Activated CD4-positive, alpha-beta T cell treated with anti-CD3 and anti-CD28 coated beads for 1 hour (primary cell): ENCODE data around the gene SCN10A.

ENCODE experiments used
- DNase-seq: peaks from one replicate; pipeline ENCODE4 v3.0.0-alpha.2; 2020

SCN10A gene

DNA sequence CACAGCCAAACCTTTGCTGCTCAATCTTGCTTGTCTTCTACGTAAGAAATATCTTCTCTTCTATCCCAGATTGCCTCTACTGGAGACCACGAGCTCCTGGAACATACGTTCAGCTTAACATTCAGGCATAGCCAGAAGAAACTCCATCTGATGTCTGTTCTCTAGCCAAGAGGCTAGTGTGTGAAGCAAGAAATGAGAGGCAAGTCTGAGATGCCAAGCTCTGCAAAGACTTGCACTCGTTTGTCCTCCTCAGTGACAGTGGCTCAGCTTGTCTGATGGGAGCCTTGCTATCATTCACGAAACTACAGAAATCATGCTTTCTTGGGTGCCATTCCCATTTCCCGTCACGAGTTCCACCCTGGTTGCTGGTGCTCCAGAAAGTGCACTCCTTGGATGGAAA, at the start of gene SCN10A:
TSS of gene SCN10A (minus strand) at position 192 of the 400 bp plus-strand sequence. CDS start 22,207 bp downstream, outside the sequence.
- no peak for DNase-seq

DNA sequence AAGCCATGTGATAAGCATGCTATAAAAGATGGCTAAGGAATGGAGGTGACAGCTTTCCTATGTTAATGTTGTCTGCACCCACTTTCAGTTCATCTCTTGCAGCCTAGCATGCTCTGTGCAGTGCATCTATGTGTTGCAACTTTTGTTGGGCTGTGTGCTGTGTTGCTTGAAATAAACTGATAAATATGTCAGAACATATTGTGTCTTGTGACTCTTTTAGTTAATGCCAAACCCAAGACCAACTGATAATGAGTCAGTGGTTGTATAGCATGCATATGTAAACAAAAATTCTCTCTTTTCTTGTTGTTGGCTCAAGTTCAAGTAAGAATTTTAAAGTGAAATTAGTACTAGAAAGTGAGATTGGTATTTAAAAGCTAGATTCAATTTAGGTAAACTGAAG, 37.0 kb upstream of the SCN10A start:
- DNase-seq: no peak

DNA sequence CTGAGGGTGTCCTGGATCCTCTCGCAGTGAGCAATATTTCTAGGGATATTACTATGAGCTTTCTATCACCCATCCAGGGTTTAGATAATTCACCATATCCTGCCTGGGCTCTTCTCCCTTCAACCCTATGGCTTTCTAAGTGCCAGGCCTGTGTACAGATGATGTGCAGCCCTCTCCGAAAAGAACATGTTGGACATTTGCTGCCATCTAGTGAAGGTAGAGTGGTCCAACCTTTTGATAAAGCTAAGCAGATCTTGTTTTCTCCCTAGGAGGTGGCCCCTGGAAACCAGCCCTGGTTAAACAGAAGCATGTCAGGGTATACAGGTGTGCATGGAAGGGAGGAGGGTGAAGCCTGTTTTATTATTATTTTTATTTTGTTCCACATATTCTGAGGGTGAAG, 27.9 kb upstream of the SCN10A start:
- no peak for DNase-seq

DNA sequence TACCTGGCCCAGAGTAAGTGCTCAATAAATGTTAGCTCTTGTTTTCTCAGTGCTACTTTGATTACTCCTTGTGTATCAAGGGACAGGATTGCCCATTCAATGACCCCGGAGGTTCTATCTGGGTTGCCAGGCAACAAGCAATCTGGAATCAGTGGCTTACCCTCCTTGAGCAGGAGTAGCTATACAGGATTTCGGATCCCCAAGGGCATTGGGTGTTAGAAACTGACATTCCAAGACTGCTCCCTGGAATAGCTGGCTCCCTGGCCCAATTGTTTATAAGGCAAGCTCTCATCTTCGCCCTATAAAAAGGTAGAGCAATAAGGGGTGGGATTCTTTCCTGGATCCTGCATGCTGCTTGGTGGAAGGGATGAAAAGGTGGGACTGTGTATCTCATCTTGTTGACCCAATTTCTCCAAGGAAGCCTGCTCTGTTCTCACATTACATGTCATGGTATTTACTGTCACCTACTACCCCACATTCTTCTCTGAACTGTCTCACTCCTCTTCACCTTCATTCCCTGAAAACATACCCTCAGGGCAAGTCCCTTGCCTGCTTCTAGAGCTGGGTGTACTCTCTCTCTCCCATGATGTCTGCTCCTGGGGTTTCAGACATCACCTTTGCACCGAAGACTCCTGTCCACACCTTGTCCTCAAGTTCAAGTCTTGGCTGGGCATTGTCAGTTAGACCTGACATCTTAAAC, 26.4 kb upstream of the SCN10A start:
- no peak for DNase-seq

DNA sequence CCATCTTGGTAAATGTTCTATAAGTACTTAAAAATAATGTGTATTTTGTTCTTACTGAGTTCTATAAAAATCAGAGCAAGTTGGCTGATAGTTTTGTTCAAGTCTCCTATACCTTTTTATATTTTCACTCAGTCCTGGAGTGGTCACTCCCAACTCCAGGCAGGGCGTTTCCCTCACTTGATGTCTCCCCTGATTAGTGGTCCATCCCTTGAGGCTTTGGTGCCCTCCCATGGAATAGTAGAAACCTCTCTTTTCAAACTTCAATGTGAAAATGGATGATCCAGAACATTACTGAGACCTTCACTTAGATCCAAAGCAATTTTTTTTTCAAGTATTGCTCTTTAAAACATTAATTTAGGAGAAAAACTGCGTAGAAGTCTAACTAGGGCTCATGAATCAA, 25.0 kb upstream of the SCN10A start:
- no peak for DNase-seq

DNA sequence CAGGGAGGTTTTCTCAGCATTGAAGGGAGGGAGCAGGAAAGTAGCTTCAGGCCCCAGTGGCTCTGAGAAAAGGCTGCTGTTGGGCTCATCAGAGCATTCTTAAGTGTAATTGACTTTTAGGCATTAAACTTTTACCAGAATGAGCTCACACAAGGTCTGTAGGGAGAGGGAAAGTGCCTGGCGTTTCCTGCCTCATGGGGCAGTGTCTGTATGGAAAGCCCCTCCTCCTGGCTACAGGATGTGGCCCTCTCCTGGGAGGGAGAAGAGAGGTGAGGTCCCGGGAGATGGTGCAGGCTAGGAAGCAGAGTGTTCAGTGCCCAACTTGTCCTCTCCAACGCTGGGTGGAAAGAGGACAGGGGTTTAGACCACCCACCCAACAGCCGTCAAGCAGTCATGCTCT, 21.3 kb upstream of the SCN10A start:
- DNase-seq: no peak

DNA sequence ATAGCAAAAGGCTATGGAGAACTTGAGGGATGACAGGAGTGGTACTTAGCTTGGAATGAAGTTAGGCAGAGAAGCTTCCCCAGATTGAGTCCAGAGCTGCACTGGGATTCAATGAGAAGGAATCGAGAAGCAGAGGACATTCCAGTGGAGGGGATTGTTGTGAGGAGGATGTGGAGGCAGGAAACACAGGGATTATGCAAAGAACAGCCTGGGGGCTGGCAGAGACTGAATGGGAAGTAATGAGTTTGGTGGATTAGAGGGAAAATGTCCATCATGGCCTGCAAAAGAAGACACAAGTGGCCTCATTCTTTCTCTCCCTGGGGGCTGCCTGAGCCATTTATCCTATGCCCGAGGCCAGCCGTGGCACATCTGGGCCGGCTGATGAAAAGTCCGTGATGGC, 20.5 kb upstream of the SCN10A start:
- no peak for DNase-seq

DNA sequence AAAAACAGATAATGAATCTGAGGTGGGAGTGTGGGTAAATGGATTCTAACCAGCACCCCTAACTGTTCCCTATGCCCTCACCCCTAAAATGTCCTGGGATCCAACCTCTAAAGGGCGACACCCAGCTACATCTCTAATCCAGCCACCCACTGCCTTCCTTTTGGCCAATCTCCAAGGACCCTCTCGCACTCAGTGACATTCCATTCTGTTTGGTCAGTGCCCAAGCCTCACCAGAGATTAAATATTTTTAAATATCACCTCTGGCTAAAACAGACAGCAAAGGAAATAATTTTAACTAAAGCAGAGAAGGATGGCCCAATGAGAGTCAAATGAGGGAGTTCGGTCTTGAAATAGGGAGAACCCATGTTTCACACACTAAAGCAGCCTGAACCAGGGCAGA, 19.9 kb upstream of the SCN10A start:
- DNase-seq: no peak

DNA sequence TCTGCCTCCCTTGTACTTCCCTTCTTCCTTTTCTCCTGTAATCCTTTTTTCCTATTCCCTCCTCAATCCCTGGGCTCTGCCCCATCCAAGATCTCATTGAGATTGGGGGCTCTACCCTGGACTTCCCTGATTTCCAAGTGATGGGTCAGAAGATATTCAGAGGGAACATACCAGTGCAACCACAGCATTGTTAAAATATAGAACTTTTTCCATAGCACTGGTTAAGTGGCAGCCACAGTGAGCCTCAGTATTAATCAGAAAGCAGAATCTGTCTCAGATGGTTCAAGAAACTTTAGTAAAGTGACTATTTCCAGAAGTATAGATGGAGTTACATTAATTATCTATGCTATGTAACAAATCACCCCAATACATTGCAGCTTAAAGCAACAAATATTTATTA, 18.7 kb upstream of the SCN10A start:
- DNase-seq: no peak

DNA sequence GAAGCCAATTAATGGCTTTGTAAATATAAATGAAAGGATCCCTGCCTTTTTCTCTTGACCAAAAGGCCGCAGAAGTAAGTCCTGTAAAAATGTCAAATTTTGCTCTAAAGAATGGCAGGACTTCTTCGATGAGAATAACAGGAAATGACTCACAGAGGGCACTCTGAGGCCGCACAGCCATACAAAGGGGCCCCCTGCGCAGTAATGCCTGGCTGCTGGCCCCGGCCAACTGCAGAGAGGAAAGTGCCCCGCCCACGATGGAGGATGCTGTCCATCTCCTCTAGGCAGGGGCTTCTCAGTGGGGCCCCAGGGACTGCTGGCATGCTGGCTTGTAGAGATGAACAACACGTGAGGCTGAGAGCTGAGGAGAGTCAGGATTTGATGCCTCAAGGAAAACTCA, 18.1 kb upstream of the SCN10A start:
- DNase-seq: no peak

DNA sequence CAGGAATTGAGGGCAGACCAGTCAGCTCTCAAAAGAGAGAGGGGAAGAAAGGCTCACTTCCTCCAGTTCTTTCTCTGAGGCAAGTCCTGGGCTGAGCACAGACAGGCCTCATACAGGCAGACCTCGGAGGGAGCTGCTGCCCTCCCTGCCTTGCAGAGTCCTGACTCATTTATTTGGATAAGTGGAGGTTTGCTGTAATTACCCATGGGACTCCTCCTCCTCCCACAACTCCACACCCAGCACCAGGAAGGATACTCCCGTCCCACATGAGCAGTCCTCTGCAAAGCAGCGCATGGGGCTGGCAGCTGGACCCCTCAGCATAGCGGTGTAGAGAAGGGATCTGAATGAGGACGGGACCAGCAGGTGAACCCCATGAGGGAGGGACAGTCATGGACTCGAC, 13.4 kb upstream of the SCN10A start:
- DNase-seq: no peak

DNA sequence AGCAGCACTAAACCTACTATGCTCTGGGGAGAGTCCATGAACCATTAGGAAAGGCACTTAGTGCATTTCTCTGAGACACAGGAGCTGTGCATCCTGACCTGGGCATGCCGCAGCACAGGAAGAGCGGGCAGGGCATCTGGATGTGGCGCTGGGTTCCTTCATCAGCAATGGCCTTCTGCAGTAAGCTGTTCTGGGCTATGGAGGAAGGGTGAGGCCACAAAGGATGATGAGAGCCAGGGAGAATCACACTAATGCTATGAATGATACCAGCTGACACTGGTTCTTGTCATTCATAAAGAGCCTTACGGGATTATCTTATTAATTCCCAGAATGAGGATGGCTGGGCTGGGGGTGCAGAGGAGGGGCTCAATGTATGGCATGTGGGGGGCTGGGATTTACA, 12.7 kb upstream of the SCN10A start:
- no peak for DNase-seq

DNA sequence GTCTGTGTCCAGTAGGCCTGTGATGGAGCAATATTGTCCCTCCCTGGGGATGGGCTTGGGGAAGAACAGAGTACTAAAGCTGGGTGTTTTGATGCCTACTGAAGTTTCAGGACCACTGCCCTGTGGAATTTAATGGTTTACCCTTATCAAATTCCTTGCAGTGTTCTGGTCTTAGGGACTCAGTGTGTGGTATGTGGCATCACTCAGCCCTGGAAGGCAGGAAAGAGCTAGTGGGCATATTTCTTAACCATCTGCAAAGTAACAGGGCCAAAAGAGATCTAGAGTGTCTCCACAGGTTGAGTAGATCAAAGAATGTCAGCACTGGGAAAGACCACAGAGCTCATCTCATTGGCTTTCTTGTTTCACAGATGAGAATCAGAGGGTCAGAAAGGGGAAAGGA, 11.8 kb upstream of the SCN10A start:
- DNase-seq: no peak

DNA sequence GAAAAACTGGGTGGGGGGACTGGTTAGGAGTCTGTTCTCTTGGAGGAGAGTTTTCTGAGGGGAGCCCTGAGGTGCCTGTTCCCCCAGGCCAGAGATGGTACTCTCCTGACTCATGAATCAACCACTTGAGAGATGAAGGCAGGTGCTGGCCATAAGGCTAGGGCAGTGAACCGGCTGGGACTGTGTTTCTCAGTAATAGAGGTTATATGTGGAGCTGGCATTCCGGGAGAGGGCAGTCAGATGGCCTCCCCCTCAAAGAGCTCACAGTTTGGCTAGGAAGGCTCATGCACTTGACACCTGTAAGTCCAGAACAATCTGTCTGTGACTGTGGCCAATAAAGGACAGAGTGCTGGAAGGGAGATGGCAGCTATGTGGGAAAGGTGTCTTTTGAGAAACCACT, 10.0 kb upstream of the SCN10A start:
- DNase-seq: no peak

DNA sequence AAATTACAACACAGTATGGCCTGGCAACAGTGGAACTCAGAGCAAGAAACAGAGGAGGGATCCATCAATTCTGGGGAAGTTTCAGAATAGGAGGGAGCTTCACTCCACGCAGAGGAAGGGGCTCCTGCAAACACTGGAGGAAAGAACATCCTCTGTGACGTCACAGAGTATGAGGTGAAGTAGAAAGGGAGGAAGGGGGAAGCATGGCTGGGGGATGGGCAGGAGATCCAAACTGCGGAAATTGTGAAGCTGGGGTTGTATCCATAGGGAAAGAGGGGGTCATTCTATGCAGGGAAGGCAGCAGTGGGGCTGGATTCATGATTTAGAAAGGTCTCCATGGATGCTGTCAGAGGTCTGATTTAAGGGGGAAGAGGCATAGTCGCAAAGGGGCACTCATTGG, 8.3 kb upstream of the SCN10A start:
- no peak for DNase-seq

DNA sequence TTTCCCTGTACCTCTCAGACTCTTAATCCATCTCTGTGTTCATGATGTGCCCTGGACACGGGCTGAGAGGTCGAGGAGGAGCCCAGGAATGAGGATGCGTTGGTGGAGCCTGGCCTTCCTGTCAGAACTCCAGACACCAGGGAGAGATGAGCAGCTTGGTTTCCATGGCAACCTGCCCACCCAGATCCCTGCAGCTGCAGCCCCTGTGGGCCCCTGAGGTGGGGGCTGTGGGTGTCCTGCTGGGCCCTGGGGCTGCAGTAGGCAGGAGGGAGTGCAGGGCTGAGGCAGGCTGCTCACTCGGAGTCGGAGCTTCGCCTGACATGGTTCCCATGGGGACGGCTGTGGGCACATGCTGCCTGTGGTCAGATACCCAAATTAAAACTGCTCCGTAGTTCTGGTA, 7.7 kb upstream of the SCN10A start:
- no peak for DNase-seq

DNA sequence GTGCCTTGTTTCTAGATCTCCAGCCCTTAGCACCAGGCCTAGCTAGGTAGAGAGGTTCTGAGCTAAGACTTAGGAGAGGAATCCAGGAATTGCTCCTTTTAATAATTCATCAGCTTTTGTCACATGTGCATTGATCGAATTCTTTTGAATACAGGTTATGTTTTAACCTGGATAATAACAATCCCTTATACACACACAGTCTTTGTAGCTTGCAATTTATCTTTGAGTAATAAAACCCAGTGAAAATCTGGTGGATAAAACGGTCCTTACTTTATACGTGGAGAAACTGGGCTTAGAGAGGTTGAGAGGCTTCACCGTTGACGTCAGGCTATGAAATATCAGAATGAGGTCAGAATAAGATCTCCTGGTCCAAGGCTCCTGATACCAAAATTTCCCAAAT, 7.2 kb upstream of the SCN10A start:
- no peak for DNase-seq

DNA sequence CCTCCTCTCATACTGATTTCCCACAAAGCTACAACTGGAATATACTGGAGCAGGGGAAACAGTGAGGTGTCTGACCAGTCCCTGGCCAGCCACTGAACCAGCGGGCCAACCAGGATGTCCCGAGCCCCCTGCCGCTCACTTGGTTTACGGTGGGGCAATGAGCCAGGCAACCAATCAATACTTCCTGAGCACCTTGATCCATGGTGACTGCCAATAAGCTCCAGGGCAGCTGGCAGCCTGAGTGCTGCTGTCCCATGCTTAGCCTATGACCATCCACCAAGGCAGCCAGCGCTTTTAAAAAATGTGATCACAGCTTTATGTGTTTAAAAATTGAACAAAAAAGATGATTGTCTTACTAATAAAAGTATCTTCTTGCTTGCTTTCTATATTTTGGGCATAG, 4.2 kb downstream of the SCN10A start:
- no peak for DNase-seq

DNA sequence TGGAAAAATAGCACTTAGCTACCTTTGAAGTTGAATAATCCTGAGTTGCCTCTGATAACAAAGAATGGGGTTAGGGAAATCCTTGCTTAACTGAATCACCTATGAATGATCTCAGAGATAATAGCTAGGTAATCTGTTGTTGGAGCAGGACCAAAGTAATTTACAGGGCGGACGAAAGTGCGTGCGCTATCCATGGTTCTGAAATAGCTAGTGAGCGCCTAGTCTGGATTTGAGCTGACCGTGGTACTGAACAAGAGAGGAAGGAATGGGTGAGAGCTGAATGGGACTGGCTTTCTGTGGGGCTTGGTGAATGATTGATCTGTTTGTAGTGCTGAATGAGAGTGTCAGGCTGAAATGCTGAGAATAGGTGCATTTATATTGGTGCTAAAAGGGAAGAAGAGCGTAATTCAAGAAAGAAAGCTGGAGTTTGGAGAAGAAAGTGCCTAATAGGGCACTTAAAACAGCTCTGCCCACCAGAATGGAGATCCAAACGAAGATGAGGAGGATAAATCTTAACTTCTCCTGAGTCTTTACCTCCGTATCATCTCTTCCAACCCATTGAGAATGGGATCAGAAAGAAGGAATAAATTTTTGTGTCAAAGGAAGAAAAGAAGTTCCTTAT, 10.1 kb downstream of the SCN10A start:
- no peak for DNase-seq

DNA sequence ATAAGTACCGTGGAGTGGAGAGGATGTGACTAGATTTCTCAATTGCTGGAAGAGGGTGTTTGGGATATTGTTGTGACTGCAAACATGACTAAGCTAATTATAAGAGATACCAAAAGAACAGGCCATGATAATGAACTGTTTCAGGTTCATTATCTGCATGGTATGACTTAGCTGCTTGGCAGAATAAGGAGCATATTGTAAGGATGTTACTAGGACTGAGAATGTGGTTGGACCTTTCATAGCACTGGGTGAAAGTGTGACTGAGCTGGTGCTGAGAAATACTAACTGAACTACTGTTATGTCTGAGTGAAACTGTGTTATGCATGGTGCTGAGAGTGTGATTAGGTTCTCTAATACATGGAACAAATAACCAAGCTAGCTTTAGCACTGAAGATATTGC, 11.0 kb downstream of the SCN10A start:
- no peak for DNase-seq

DNA sequence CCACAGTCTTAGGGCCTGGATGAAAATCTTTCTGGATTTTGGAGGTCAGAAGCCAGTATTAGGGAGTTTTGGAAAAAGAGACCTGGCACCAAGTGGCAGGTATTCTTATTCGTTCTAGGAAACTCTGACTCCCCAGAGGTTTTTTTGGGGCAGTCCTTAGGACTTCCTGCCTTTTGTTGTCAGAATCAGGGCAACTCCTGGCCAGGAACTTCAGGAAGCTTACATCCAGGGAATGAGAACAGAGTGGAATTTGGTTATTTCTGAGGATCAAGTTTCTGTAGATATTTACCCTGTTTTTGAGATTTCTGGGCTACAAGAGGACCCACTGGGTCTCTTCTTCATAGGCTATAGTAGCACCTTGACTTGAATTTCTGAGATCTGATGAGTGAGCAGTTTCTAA, 15.5 kb downstream of the SCN10A start:
- no peak for DNase-seq

DNA sequence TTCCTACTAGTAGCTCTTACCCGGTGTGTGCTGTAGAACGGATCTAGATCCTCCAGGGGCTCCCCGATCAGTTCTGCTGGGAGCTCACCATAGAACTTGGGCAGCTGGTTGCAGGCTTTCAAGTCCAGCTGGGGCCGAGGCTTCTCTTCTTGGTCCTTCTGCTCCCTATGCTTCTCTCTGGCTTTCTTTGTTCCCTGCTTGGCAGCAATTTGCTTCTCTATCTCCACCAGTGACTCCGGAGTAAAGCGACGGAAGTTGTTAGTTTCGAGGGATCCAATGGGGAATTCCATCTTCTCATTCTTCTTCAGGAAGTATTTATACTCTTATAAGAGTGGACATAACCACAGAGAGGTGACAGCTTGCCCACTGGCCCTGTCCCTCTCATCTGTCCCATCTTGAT, 22.3 kb downstream of the SCN10A start:
- DNase-seq: no peak

DNA sequence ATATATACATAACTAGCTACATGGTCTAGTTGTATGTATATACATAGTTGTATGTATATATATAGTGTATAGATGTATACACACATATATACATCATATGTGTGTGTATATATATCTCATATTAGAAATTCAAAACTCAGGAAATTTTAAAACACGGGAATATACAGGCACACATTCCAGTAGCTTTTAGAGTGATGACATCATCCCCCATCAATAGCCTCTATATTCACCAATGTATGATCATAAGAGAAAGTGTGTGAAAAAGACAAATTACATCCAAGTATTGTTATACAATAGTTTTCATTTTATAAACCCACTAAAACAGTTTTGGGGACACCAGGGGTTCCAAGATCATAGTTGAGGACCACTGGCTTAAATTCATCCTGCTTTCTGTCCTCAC, 23.0 kb downstream of the SCN10A start:
- no peak for DNase-seq

DNA sequence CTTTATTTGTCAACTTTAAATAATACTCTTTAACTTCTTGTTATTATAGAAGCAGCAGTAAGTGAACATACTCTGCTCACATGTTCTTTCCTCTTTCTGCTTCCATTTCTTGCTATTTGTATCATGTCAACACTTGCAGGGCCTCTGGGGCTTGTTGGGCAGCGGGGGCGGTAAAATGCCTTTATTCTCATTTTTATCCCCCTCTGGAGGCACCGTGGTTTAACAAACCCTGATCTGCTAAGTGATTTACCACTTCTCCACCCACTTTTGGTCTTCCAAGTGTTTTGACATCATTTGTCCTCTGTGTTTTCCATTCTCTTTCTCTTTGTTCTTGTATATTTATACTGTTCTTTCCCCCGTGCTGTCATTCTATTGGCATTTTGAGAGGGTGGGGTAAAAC, 33.9 kb downstream of the SCN10A start:
- DNase-seq: no peak

DNA sequence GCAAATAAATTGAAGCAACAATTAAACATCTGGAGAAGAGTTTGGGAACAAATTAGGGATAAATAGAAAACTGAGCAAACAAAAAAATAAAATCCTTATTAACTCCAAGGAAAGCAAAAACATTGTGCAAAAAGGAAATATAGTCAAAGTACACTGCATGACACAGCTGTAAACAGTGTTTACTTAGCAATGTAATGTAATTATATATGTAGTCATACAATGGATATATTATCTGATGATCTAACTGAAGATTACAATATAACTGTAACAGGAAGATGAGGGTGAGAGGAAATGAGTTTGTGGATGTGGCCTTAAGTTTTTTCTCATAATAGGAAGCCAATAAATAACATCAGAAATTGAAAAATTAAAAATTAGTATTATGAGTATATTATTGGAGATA, 42.5 kb downstream of the SCN10A start:
- DNase-seq: no peak
